22Rv1 (cell line): ENCODE data around the gene SPATC1L.

Experiments used
- H3K27ac ChIP-seq: fragments of 450-650 bp; 2 replicates; pipeline ENCODE4 v1.5.1; 2017
- CTCF ChIP-seq: fragments of 450-650 bp; IDR thresholded peaks from 2 replicates; pipeline ENCODE4 v1.5.1; 2017; ENCODE audit warnings: mild to moderate bottlenecking
- ZFX ChIP-seq: fragments of 450-650 bp; IDR thresholded peaks from 2 replicates; pipeline ENCODE4 v1.6.1; 2017; ENCODE audit warnings: antibody characterized with exemption, borderline replicate concordance

SPATC1L gene

GRCh38 chr21:46193829-46194373 is 9.6 kb upstream of the SPATC1L start:
- no peak for TF ChIP-seq ZFX
- TF ChIP-seq CTCF, result no peak
- no peak overlapping the region for H3K27ac ChIP-seq

GRCh38 chr21:46191686-46192575 is 7.7 kb upstream of the SPATC1L start:
- no peak for TF ChIP-seq ZFX
- no peak for TF ChIP-seq CTCF
- H3K27ac ChIP-seq, result no peak overlapping the region

GRCh38 chr21:46191257-46191685 is 7.0 kb upstream of the SPATC1L start:
- no peak for TF ChIP-seq ZFX
- no peak for TF ChIP-seq CTCF

GRCh38 chr21:46190491-46191131 is 6.4 kb upstream of the SPATC1L start:
- TF ChIP-seq CTCF, result no peak
- no peak for TF ChIP-seq ZFX
- H3K27ac ChIP-seq, result no peak overlapping the region; the same call in 1 of the 2 replicates

More at GRCh38 chr21:46191257-46191685, 7.0 kb upstream of the SPATC1L start:
- H3K27ac ChIP-seq, result no peak overlapping the region

GRCh38 chr21:46189959-46190490 is 5.8 kb upstream of the SPATC1L start:
- peak overlapping the region; percentile 69; the same call in 1 of the 2 replicates for H3K27ac ChIP-seq
- TF ChIP-seq ZFX, result no peak
- TF ChIP-seq CTCF, result no peak

- TF ChIP-seq ZFX (no peak), CTCF (no peak)
- peak overlapping the region; percentile 69 for H3K27ac ChIP-seq
Observed at GRCh38 chr21:46189213-46189958, 5.1 kb upstream of the SPATC1L start.
